GM23338 (cell line): ENCODE measurements around the gene CXCL10. TPM values are rescaled to one million over a fixed set of nuclear protein-coding genes. Genes with fewer than 3 reads are reported as not detected.

ENCODE experiments used
- ATAC-seq: fragments of 200-7000 bp; cut with Tn5 transposase; 3 replicates; pipeline ENCODE4 v1.9.1; 2020
- DNase-seq: peaks from one replicate; pipeline ENCODE4 v3.0.0-alpha.2; 2015; ENCODE audit warnings: low spot score
- H2AFZ ChIP-seq: fragments of 200-600 bp; sonication (generic); 2 replicates; pipeline ENCODE4 v1.8.0; 2016; ENCODE audit warnings: antibody characterized with exemption, mild to moderate bottlenecking, moderate library complexity
- H3F3A ChIP-seq: fragments of 200-600 bp; sonication (generic); replicated peaks from 2 replicates; pipeline ENCODE4 v1.8.0; 2017; ENCODE audit warnings: antibody characterized with exemption, mixed run types, low read depth
- H3K27ac ChIP-seq: fragments of 200-600 bp; sonication (generic); 2 replicates; pipeline ENCODE4 v1.6.1; 2016; ENCODE audit warnings: low read depth
- H3K27me3 ChIP-seq: fragments of 200-600 bp; sonication (generic); 2 replicates; pipeline ENCODE4 v1.8.0; 2016; ENCODE audit warnings: mild to moderate bottlenecking, mixed run types, moderate library complexity; ENCODE audit not compliant: insufficient read depth
- H3K36me3 ChIP-seq: fragments of 200-600 bp; sonication (generic); 2 replicates; pipeline ENCODE4 v1.8.0; 2016; ENCODE audit warnings: mild to moderate bottlenecking; ENCODE audit not compliant: insufficient read depth
- H3K4me1 ChIP-seq: fragments of 200-600 bp; sonication (generic); 2 replicates; pipeline ENCODE4 v1.8.0; 2016; ENCODE audit warnings: mild to moderate bottlenecking, moderate library complexity; ENCODE audit not compliant: insufficient read depth
- H3K4me2 ChIP-seq: fragments of 200-600 bp; sonication (generic); 2 replicates; pipeline ENCODE4 v1.7.1; 2017; ENCODE audit warnings: mixed run types
- H3K4me3 ChIP-seq: fragments of 200-600 bp; sonication (generic); 2 replicates; pipeline ENCODE4 v1.6.1; 2016; ENCODE audit warnings: mixed run types
- H3K79me2 ChIP-seq: fragments of 200-600 bp; sonication (generic); replicated peaks from 2 replicates; pipeline ENCODE4 v1.8.0; 2017; ENCODE audit warnings: mild to moderate bottlenecking; ENCODE audit not compliant: insufficient read depth
- H3K9me2 ChIP-seq: fragments of 200-600 bp; sonication (generic); 2 replicates; pipeline ENCODE4 v1.8.0; 2017; ENCODE audit not compliant: insufficient read depth
- H4K20me1 ChIP-seq: fragments of 200-600 bp; sonication (generic); replicated peaks from 2 replicates; pipeline ENCODE4 v1.8.0; 2017; ENCODE audit warnings: mild to moderate bottlenecking; ENCODE audit not compliant: insufficient read depth
- H3K27ac Mint-ChIP-seq: 2 replicates; pipeline ENCODE4 v1.8.0; 2020; ENCODE audit warnings: inconsistent platforms, mild to moderate bottlenecking, moderate library complexity, mixed read lengths
- H3K27me3 Mint-ChIP-seq: 3 replicates; pipeline ENCODE4 v1.8.0; 2022; ENCODE audit warnings: low read depth, mild to moderate bottlenecking, moderate library complexity, mixed read lengths, inconsistent platforms; ENCODE audit not compliant: insufficient read depth, poor library complexity
- H3K36me3 Mint-ChIP-seq: 3 replicates; pipeline ENCODE4 v1.8.0; 2021; ENCODE audit warnings: low read depth, mild to moderate bottlenecking, inconsistent platforms, moderate library complexity, mixed read lengths
- H3K4me1 Mint-ChIP-seq: 3 replicates; pipeline ENCODE4 v1.8.0; 2020; ENCODE audit warnings: mild to moderate bottlenecking, inconsistent platforms, mixed read lengths
- H3K4me3 Mint-ChIP-seq: 3 replicates; pipeline ENCODE4 v1.8.0; 2021; ENCODE audit warnings: moderate library complexity, mild to moderate bottlenecking, inconsistent platforms, mixed read lengths
- H3K9me3 Mint-ChIP-seq: 3 replicates; pipeline ENCODE4 v1.8.0; 2020; ENCODE audit warnings: moderate library complexity, mild to moderate bottlenecking, inconsistent platforms, mixed read lengths
- CREB1 ChIP-seq: fragments of 250-450 bp; sonication (Bioruptor Pico); IDR thresholded peaks from 2 replicates; pipeline ENCODE4 v1.5.0; 2020; ENCODE audit warnings: low read depth, mild to moderate bottlenecking, moderate library complexity
- STAT1 ChIP-seq: IDR thresholded peaks from one replicate; pipeline ENCODE4 v1.6.1; 2016; ENCODE audit warnings: antibody characterized with exemption; ENCODE audit not compliant: unreplicated experiment
- ZNF331 ChIP-seq: fragments of 250-450 bp; sonication (Bioruptor Pico); IDR thresholded peaks from 2 replicates; pipeline ENCODE4 v1.5.0; 2020; ENCODE audit warnings: low read depth, mild to moderate bottlenecking, moderate library complexity
- ZNF462 ChIP-seq: fragments of 250-450 bp; sonication (Bioruptor Pico); IDR thresholded peaks from 2 replicates; pipeline ENCODE4 v1.5.0; 2020; ENCODE audit warnings: mild to moderate bottlenecking, moderate library complexity
- polyA plus RNA-seq: library from polyadenylated mRNA; unstranded; fragments of >200 nt; fragmentation: Nextera tagmentation; extraction: Ambion mirVana; gene quantifications from 2 replicates; pipeline ENCODE4 v1.2.1, GENCODE V29; 2016
- total RNA-seq: library from RNA; depleted of rRNA; stranded (reverse); fragments of >200 nt; shearing (Covaris generic); gene quantifications from 2 replicates; pipeline ENCODE4 v1.2.3, GENCODE V29; 2014
- TF ChIP-seq, protein P1 (sequence below): IDR thresholded peaks from 2 replicates; pipeline ENCODE4 v1.6.1; 2016; ENCODE audit warnings: antibody characterized with exemption
- TF ChIP-seq, protein P2 (sequence below), 2 experiments: fragments of 200-600 bp in 1 of 2; sonication (generic) in 1 of 2; conservative IDR thresholded peaks; 2 replicates each; pipeline versions ENCODE4 v1.5.1 to v1.6.1; 2016 to 2017; ENCODE audit warnings: antibody characterized with exemption in 2 of 2, low read depth in 2 of 2, mild to moderate bottlenecking in 2 of 2, moderate library complexity in 1 of 2

The CXCL10 gene
- total and polyA plus RNA-seq, 2 experiments from 2014 or later, result not detected

GRCh38 chr4:76003035-76003434, 20.3 kb downstream of the CXCL10 start:
- Histone ChIP-seq H3K4me3 (no peak overlapping the region), H3F3A (no peaks in the 10 kb centered on the region), H3K79me2 (no peaks in the 10 kb centered on the region), H3K4me2 (no peak overlapping the region), H3K27me3 (no peaks in the 10 kb centered on the region), H3K4me1 (no peaks in the 10 kb centered on the region), H3K9me2 (peaks cover 9% of the 10 kb centered on the region; the same call in 1 of the 2 replicates), H2AFZ (peak overlapping the region; percentile 45; the same call in 1 of the 2 replicates), H4K20me1 (no peaks in the 10 kb centered on the region), H3K36me3 (no peaks in the 10 kb centered on the region), H3K27ac (no peak overlapping the region)
- Mint-ChIP-seq H3K27me3 (peaks cover 4% of the 10 kb centered on the region), H3K36me3 (no peaks in the 10 kb centered on the region), H3K4me3 (no peak overlapping the region), H3K9me3 (no peaks in the 10 kb centered on the region), H3K27ac (no peak overlapping the region), H3K4me1 (no peaks in the 10 kb centered on the region)
- ATAC-seq, result no peak
- no peak for DNase-seq
- TF ChIP-seq, protein P1, sequence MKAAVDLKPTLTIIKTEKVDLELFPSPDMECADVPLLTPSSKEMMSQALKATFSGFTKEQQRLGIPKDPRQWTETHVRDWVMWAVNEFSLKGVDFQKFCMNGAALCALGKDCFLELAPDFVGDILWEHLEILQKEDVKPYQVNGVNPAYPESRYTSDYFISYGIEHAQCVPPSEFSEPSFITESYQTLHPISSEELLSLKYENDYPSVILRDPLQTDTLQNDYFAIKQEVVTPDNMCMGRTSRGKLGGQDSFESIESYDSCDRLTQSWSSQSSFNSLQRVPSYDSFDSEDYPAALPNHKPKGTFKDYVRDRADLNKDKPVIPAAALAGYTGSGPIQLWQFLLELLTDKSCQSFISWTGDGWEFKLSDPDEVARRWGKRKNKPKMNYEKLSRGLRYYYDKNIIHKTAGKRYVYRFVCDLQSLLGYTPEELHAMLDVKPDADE, result no peak
- no peak for TF ChIP-seq ZNF462 (CRISPR knock-in tag)
- TF ChIP-seq CREB1 (CRISPR knock-in tag), result no peak

DNA sequence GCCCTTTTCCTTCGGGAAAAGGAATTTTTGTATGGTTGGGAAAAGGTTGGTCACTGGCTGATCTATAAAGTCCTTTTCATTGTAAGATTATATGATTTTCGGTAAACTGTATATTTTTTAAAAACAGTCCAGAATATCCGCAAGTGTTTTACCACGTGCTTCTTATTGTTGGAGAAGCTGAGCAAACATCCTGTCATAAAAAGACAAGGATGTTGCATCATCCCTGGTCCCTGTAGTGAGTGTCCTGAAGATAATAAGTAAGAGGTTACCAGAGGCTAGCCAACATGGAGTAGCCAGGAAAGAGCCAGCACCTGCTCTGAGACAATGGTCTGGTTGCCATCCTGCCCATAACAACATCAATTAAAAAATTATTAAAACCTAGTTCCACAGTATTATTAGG, 21.1 kb downstream of the CXCL10 start:
- no peak for DNase-seq
- peaks cover 9% of the 10 kb centered on the region; the same call in 1 of the 2 replicates for H3K9me2 ChIP-seq

More for the DNA sequence above, 21.1 kb downstream of the CXCL10 start:
- no peaks in the 10 kb centered on the region for H3K9me3 Mint-ChIP-seq
- H3K27me3 Mint-ChIP-seq, result peaks cover 6% of the 10 kb centered on the region
- no peak overlapping the region for H3K4me3 Mint-ChIP-seq
- H3K4me1 Mint-ChIP-seq, result no peaks in the 10 kb centered on the region
- Histone ChIP-seq H3K4me1 (no peaks in the 10 kb centered on the region), H3K27me3 (no peaks in the 10 kb centered on the region), H4K20me1 (no peaks in the 10 kb centered on the region), H3K4me2 (no peak overlapping the region), H3F3A (no peaks in the 10 kb centered on the region), H2AFZ (peak overlapping the region; percentile 45), H3K4me3 (no peak overlapping the region), H3K79me2 (no peaks in the 10 kb centered on the region), H3K36me3 (no peaks in the 10 kb centered on the region), H3K27ac (no peak overlapping the region)
- H3K36me3 Mint-ChIP-seq, result no peaks in the 10 kb centered on the region
- TF ChIP-seq ZNF331 (CRISPR knock-in tag) (no peak), STAT1 (no peak)
- TF ChIP-seq, protein P2, sequence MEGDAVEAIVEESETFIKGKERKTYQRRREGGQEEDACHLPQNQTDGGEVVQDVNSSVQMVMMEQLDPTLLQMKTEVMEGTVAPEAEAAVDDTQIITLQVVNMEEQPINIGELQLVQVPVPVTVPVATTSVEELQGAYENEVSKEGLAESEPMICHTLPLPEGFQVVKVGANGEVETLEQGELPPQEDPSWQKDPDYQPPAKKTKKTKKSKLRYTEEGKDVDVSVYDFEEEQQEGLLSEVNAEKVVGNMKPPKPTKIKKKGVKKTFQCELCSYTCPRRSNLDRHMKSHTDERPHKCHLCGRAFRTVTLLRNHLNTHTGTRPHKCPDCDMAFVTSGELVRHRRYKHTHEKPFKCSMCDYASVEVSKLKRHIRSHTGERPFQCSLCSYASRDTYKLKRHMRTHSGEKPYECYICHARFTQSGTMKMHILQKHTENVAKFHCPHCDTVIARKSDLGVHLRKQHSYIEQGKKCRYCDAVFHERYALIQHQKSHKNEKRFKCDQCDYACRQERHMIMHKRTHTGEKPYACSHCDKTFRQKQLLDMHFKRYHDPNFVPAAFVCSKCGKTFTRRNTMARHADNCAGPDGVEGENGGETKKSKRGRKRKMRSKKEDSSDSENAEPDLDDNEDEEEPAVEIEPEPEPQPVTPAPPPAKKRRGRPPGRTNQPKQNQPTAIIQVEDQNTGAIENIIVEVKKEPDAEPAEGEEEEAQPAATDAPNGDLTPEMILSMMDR (conservative IDR thresholded peaks at IDR 0.05; ENCODE audit: low read depth in 2 of 2), result no peak
- ATAC-seq, result no peak
- no peak overlapping the region for H3K27ac Mint-ChIP-seq
